Measurements from ENCODE around the gene RLIM.

RLIM gene

DNA sequence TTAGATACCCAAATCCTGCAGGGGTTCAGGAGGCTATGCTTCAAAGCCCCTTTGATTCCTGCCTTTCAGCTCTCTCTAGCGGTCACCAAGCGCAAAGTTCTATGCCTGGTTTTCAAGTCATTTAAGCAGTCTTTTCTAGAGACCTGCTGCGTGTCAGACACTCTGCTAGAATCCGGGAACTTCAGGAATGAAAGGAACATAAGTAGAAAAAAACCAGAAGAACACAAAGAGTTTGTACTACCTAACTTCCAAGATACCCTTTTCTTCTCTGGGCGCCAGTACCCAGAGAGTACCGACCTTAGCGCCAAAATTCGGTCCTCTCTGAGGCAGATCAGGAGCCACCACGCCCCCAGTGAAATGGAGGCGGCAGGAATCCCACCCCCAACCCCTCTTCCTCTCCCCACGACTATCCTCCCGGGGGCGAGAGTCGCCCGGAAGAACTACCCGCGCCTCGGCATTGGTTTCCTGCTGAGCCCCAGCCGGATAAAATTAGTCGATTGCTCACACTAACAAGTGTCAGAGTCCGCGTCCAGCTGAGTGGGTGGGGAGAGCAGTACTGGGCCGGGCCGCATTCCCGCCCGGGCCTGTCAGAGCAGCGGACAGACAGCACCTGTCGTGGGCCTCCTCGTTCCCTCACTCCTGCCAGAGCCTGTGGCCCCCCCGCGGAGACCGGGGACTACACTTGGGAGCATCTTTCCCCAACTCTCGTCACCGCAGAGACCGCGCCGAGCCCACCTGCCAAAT is 78.8 kb downstream of the RLIM start:
- peak; percentile 9 for DNase-seq

Data from CD4-positive, alpha-beta T cell treated with Interferon gamma for 1 hour (primary cell).